WTC11 (cell line): ENCODE measurements around the gene FERMT2. TPM values are rescaled to one million over a fixed set of nuclear protein-coding genes. Genes with fewer than 3 reads are reported as not detected.
"Not testable (repeated sequence)": the region's sequence is repeated elsewhere in the genome, so short reads cannot be mapped to it uniquely, and the experiment has no call there.

Experiments used
- ATAC-seq: fragments of 200-7000 bp; cut with Tn5 transposase; 2 replicates; pipeline ENCODE4 v1.10.0; 2021; ENCODE audit warnings: mild to moderate bottlenecking, moderate library complexity
- CTCF ChIA-PET: fragments of 300-600 bp; sonication (Branson Sonifier 250); formaldehyde crosslinking; loops from one replicate; lab custom pipeline; 2021; ENCODE audit warnings: antibody characterized with exemption; lab: Charles Lee
- POLR2A ChIA-PET: fragments of 350-600 bp; sonication (Branson Sonifier 250); formaldehyde crosslinking; loops from one replicate; lab custom pipeline; 2021; ENCODE audit warnings: antibody characterized with exemption; lab: Charles Lee
- DNase-seq: peaks from one replicate; pipeline ENCODE4 v3.0.0; 2021; ENCODE audit warnings: low spot score
- H3K27ac Mint-ChIP-seq: 2 replicates; pipeline ENCODE4 v1.8.0; 2021; ENCODE audit warnings: mixed read lengths
- H3K27me3 Mint-ChIP-seq: 2 replicates; pipeline ENCODE4 v1.8.0; 2021; ENCODE audit warnings: low read depth, mild to moderate bottlenecking, moderate library complexity, mixed read lengths
- H3K36me3 Mint-ChIP-seq: 2 replicates; pipeline ENCODE4 v1.8.0; 2021; ENCODE audit warnings: mixed read lengths
- H3K4me1 Mint-ChIP-seq: 2 replicates; pipeline ENCODE4 v1.8.0; 2022; ENCODE audit warnings: mixed read lengths
- H3K4me3 Mint-ChIP-seq: 2 replicates; pipeline ENCODE4 v1.8.0; 2021; ENCODE audit warnings: mild to moderate bottlenecking, moderate library complexity, mixed read lengths
- H3K9me3 Mint-ChIP-seq: 2 replicates; pipeline ENCODE4 v1.8.0; 2021; ENCODE audit warnings: mixed read lengths
- CREM ChIP-seq: sonication (generic); formaldehyde crosslinking; IDR thresholded peaks from 2 replicates; pipeline ENCODE4 v1.8.1; 2022; ENCODE audit warnings: mild to moderate bottlenecking, missing genetic modification reagents, moderate library complexity
- ERG ChIP-seq: fragments of 250-450 bp; sonication (Bioruptor Pico); IDR thresholded peaks from 2 replicates; pipeline ENCODE4 v1.8.0; 2021; ENCODE audit warnings: mild to moderate bottlenecking
- JUN ChIP-seq: sonication (generic); formaldehyde crosslinking; IDR thresholded peaks from 2 replicates; pipeline ENCODE4 v1.8.0; 2023; ENCODE audit warnings: mild to moderate bottlenecking, missing genetic modification reagents
- KAT7 ChIP-seq: sonication (generic); formaldehyde crosslinking; IDR thresholded peaks from 2 replicates; pipeline ENCODE4 v1.8.1; 2023; ENCODE audit warnings: missing genetic modification reagents, mild to moderate bottlenecking, borderline replicate concordance
- NFYB ChIP-seq: sonication (generic); formaldehyde crosslinking; conservative IDR thresholded peaks from 2 replicates; pipeline ENCODE4 v1.8.0; 2022; ENCODE audit warnings: low read depth, missing genetic modification reagents
- ZMAT4 ChIP-seq: fragments of 250-450 bp; sonication (Bioruptor Pico); IDR thresholded peaks from 2 replicates; pipeline ENCODE4 v1.9.0; 2021; ENCODE audit warnings: mild to moderate bottlenecking
- ZNF317 ChIP-seq: sonication (generic); formaldehyde crosslinking; IDR thresholded peaks from 2 replicates; pipeline ENCODE4 v1.8.1; 2023; ENCODE audit warnings: low read depth, mild to moderate bottlenecking, moderate library complexity, missing genetic modification reagents, borderline replicate concordance
- ZNF396 ChIP-seq: fragments of 250-450 bp; sonication (Bioruptor Pico); IDR thresholded peaks from 2 replicates; pipeline ENCODE4 v1.8.0; 2021; ENCODE audit warnings: mild to moderate bottlenecking, moderate library complexity, borderline replicate concordance
- ZNF416 ChIP-seq: fragments of 250-450 bp; sonication (Bioruptor Pico); IDR thresholded peaks from 2 replicates; pipeline ENCODE4 v1.9.0; 2021; ENCODE audit warnings: mild to moderate bottlenecking, inconsistent platforms
- ZNF671 ChIP-seq: fragments of 250-450 bp; sonication (Bioruptor Pico); IDR thresholded peaks from 2 replicates; pipeline ENCODE4 v1.8.0; 2021; ENCODE audit warnings: mild to moderate bottlenecking
- total RNA-seq: library from RNA; stranded (reverse); gene quantifications from 3 replicates; pipeline ENCODE4 v1.2.3, GENCODE V29; 2021
- TF ChIP-seq, protein P1 (sequence below): sonication (generic); formaldehyde crosslinking; IDR thresholded peaks from 2 replicates; pipeline ENCODE4 v1.8.1; 2023; ENCODE audit warnings: mild to moderate bottlenecking, missing genetic modification reagents, borderline replicate concordance
- TF ChIP-seq, protein P2 (sequence below): sonication (generic); formaldehyde crosslinking; IDR thresholded peaks from 2 replicates; pipeline ENCODE4 v1.8.1; 2022; ENCODE audit warnings: missing genetic modification reagents, borderline replicate concordance
- TF ChIP-seq, protein P3 (sequence below): sonication (generic); formaldehyde crosslinking; IDR thresholded peaks from 2 replicates; pipeline ENCODE4 v1.8.0; 2022; ENCODE audit warnings: mild to moderate bottlenecking, missing genetic modification reagents
- TF ChIP-seq, protein P4 (sequence below): sonication (generic); formaldehyde crosslinking; IDR thresholded peaks from 2 replicates; pipeline ENCODE4 v1.8.1; 2023; ENCODE audit warnings: mild to moderate bottlenecking, missing genetic modification reagents, moderate library complexity
- TF ChIP-seq, protein P5 (sequence below): sonication (generic); formaldehyde crosslinking; IDR thresholded peaks from 2 replicates; pipeline ENCODE4 v1.8.1; 2022; ENCODE audit warnings: mild to moderate bottlenecking, moderate library complexity, missing genetic modification reagents
- TF ChIP-seq, protein P6 (sequence below): fragments of 250-450 bp; sonication (Bioruptor Pico); IDR thresholded peaks from 2 replicates; pipeline ENCODE4 v1.9.0; 2021; ENCODE audit warnings: mild to moderate bottlenecking, borderline replicate concordance

FERMT2 gene
- total RNA-seq, 1 experiment from 2014 or later = 92.8 TPM

DNA sequence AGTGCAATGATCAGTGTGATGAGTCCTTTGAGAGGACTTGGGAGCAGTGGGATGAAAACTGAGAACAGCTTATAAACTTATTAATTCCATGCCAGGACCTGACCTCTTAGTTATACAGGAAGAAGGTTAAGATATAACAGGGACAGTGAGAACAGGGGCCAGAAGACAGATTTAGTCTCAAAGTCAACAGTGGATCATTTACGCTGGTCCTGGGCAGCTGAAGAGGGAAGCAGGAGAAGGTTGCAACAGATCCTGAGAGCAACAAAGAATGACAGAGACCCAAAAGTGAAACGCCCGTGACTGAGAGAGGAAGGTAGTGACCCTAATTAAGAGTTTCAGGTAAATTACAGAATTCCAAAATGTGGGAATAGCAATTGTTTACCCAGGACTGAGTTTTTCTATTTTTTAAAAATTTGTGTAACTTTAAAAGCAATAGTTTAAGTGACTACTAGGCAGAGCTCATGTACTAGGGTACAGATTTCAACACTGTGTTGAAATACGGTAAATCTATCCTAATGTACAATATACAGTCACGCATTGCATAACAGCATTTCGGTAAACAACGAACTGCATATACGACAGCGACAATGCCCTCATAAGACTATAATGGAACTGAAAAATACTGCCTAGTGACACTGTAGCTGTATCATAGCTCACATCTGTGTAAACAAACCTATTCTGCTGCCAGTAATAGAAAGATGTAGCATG is 81.8 kb downstream of the FERMT2 start (continued):
- no peak for TF ChIP-seq ERG (CRISPR knock-in tag)
- no peak for TF ChIP-seq ZNF317 (CRISPR knock-in tag)
- TF ChIP-seq, protein P1, sequence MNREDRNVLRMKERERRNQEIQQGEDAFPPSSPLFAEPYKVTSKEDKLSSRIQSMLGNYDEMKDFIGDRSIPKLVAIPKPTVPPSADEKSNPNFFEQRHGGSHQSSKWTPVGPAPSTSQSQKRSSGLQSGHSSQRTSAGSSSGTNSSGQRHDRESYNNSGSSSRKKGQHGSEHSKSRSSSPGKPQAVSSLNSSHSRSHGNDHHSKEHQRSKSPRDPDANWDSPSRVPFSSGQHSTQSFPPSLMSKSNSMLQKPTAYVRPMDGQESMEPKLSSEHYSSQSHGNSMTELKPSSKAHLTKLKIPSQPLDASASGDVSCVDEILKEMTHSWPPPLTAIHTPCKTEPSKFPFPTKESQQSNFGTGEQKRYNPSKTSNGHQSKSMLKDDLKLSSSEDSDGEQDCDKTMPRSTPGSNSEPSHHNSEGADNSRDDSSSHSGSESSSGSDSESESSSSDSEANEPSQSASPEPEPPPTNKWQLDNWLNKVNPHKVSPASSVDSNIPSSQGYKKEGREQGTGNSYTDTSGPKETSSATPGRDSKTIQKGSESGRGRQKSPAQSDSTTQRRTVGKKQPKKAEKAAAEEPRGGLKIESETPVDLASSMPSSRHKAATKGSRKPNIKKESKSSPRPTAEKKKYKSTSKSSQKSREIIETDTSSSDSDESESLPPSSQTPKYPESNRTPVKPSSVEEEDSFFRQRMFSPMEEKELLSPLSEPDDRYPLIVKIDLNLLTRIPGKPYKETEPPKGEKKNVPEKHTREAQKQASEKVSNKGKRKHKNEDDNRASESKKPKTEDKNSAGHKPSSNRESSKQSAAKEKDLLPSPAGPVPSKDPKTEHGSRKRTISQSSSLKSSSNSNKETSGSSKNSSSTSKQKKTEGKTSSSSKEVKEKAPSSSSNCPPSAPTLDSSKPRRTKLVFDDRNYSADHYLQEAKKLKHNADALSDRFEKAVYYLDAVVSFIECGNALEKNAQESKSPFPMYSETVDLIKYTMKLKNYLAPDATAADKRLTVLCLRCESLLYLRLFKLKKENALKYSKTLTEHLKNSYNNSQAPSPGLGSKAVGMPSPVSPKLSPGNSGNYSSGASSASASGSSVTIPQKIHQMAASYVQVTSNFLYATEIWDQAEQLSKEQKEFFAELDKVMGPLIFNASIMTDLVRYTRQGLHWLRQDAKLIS (CRISPR knock-in tag) = no peak
- no peak for TF ChIP-seq CREM
- TF ChIP-seq, protein P2, sequence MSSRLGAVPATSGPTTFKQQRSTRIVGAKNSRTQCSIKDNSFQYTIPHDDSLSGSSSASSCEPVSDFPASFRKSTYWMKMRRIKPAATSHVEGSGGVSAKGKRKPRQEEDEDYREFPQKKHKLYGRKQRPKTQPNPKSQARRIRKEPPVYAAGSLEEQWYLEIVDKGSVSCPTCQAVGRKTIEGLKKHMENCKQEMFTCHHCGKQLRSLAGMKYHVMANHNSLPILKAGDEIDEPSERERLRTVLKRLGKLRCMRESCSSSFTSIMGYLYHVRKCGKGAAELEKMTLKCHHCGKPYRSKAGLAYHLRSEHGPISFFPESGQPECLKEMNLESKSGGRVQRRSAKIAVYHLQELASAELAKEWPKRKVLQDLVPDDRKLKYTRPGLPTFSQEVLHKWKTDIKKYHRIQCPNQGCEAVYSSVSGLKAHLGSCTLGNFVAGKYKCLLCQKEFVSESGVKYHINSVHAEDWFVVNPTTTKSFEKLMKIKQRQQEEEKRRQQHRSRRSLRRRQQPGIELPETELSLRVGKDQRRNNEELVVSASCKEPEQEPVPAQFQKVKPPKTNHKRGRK = no peak
- TF ChIP-seq, protein P3, sequence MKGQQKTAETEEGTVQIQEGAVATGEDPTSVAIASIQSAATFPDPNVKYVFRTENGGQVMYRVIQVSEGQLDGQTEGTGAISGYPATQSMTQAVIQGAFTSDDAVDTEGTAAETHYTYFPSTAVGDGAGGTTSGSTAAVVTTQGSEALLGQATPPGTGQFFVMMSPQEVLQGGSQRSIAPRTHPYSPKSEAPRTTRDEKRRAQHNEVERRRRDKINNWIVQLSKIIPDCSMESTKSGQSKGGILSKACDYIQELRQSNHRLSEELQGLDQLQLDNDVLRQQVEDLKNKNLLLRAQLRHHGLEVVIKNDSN = no peak
- no peak for TF ChIP-seq JUN (CRISPR knock-in tag)
- TF ChIP-seq, protein P4, sequence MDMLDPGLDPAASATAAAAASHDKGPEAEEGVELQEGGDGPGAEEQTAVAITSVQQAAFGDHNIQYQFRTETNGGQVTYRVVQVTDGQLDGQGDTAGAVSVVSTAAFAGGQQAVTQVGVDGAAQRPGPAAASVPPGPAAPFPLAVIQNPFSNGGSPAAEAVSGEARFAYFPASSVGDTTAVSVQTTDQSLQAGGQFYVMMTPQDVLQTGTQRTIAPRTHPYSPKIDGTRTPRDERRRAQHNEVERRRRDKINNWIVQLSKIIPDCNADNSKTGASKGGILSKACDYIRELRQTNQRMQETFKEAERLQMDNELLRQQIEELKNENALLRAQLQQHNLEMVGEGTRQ (CRISPR knock-in tag) = no peak
- TF ChIP-seq KAT7 (CRISPR knock-in tag) = no peak
- no peak for TF ChIP-seq ZMAT4 (CRISPR knock-in tag)
- TF ChIP-seq ZNF416 (CRISPR knock-in tag) = no peak
- no peak for TF ChIP-seq ZNF396
- TF ChIP-seq NFYB (CRISPR knock-in tag) = no peak

GRCh38 chr14:52864893-52865292 is 86.0 kb downstream of the FERMT2 start:
- CTCF ChIA-PET = interaction anchor here (1.5 kb wide), 1 partner anchor 191 kb away, joined by 3 read pairs; no protein-coding TSS in a partner anchor
- not testable (repeated sequence) for DNase-seq

GRCh38 chr14:52863334-52863700 is 87.5 kb downstream of the FERMT2 start:
- 0 out of 2 replicates have a peak, but pooled peaks cover 4% of the 10 kb centered on the region for H3K9me3 Mint-ChIP-seq
- ATAC-seq (no peak), DNase-seq (no peak)
- CTCF ChIA-PET = interaction anchor here (1.2 kb wide), 1 partner anchor 97 kb away, joined by 3 read pairs; no protein-coding TSS in a partner anchor
- H3K4me1 Mint-ChIP-seq = peaks cover 10% of the 10 kb centered on the region
- H3K4me3 Mint-ChIP-seq = no peak overlapping the region
- no peaks in the 10 kb centered on the region for H3K27me3 Mint-ChIP-seq
- peaks cover 47% of the 10 kb centered on the region for H3K36me3 Mint-ChIP-seq
- no peak overlapping the region for H3K27ac Mint-ChIP-seq
- POLR2A ChIA-PET = no interaction called here
- TF ChIP-seq, protein P2 = no peak
- TF ChIP-seq, protein P5, sequence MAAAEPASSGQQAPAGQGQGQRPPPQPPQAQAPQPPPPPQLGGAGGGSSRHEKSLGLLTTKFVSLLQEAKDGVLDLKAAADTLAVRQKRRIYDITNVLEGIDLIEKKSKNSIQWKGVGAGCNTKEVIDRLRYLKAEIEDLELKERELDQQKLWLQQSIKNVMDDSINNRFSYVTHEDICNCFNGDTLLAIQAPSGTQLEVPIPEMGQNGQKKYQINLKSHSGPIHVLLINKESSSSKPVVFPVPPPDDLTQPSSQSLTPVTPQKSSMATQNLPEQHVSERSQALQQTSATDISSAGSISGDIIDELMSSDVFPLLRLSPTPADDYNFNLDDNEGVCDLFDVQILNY (CRISPR knock-in tag) = no peak
- TF ChIP-seq ZNF671 (CRISPR knock-in tag) = no peak
- TF ChIP-seq, protein P6, sequence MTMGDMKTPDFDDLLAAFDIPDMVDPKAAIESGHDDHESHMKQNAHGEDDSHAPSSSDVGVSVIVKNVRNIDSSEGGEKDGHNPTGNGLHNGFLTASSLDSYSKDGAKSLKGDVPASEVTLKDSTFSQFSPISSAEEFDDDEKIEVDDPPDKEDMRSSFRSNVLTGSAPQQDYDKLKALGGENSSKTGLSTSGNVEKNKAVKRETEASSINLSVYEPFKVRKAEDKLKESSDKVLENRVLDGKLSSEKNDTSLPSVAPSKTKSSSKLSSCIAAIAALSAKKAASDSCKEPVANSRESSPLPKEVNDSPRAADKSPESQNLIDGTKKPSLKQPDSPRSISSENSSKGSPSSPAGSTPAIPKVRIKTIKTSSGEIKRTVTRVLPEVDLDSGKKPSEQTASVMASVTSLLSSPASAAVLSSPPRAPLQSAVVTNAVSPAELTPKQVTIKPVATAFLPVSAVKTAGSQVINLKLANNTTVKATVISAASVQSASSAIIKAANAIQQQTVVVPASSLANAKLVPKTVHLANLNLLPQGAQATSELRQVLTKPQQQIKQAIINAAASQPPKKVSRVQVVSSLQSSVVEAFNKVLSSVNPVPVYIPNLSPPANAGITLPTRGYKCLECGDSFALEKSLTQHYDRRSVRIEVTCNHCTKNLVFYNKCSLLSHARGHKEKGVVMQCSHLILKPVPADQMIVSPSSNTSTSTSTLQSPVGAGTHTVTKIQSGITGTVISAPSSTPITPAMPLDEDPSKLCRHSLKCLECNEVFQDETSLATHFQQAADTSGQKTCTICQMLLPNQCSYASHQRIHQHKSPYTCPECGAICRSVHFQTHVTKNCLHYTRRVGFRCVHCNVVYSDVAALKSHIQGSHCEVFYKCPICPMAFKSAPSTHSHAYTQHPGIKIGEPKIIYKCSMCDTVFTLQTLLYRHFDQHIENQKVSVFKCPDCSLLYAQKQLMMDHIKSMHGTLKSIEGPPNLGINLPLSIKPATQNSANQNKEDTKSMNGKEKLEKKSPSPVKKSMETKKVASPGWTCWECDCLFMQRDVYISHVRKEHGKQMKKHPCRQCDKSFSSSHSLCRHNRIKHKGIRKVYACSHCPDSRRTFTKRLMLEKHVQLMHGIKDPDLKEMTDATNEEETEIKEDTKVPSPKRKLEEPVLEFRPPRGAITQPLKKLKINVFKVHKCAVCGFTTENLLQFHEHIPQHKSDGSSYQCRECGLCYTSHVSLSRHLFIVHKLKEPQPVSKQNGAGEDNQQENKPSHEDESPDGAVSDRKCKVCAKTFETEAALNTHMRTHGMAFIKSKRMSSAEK (CRISPR knock-in tag) = no peak

More at GRCh38 chr14:52864893-52865292, 86.0 kb downstream of the FERMT2 start:
- ATAC-seq, POLR2A ChIA-PET, H3K4me1 Mint-ChIP-seq, H3K9me3 Mint-ChIP-seq, H3K4me3 Mint-ChIP-seq, H3K27ac Mint-ChIP-seq, H3K27me3 Mint-ChIP-seq: not testable (repeated sequence)
- peaks cover 31% of the 10 kb centered on the region for H3K36me3 Mint-ChIP-seq
